Activated CD8-positive, alpha-beta memory T cell treated with anti-CD3 and anti-CD28 coated beads, Interleukin-2, amount 10 ng/mL, durations not matched to agents 7 days and 5 days (primary cell): ENCODE measurements around the gene CPZ. TPM values are rescaled to one million over a fixed set of nuclear protein-coding genes. Genes with fewer than 3 reads are reported as not detected.

ENCODE experiments used
- ATAC-seq: fragments of 150-1000 bp; cut with Tn5 transposase; one replicate; pipeline ENCODE4 v1.10.0; 2021; ENCODE audit warnings: moderate library complexity
- CTCF ChIA-PET: fragments of 350-600 bp; sonication (Branson Sonifier 250); formaldehyde crosslinking; loops from one replicate; lab custom pipeline; 2021; ENCODE audit warnings: antibody characterized with exemption; lab: Charles Lee
- DNase-seq: peaks from one replicate; pipeline ENCODE4 v3.0.0-alpha.2; 2020
- H3K27ac Mint-ChIP-seq: one replicate; pipeline ENCODE4 v1.8.0; 2021; ENCODE audit warnings: mild to moderate bottlenecking, mixed read lengths
- H3K27me3 Mint-ChIP-seq: one replicate; pipeline ENCODE4 v1.8.0; 2021; ENCODE audit warnings: mixed read lengths
- H3K36me3 Mint-ChIP-seq: one replicate; pipeline ENCODE4 v1.8.0; 2021; ENCODE audit warnings: mild to moderate bottlenecking, mixed read lengths
- H3K4me1 Mint-ChIP-seq: one replicate; pipeline ENCODE4 v1.8.0; 2021; ENCODE audit warnings: mixed read lengths
- H3K4me3 Mint-ChIP-seq: one replicate; pipeline ENCODE4 v1.8.0; 2021; ENCODE audit warnings: mild to moderate bottlenecking, moderate library complexity, mixed read lengths
- H3K9me3 Mint-ChIP-seq: one replicate; pipeline ENCODE4 v1.8.0; 2022; ENCODE audit warnings: low read depth, mixed read lengths
- total RNA-seq, 2 experiments: library from RNA; stranded (reverse); gene quantifications; one replicate each; pipeline ENCODE4 v1.2.3, GENCODE V29; 2021

CPZ gene
- total RNA-seq, 2 experiments from 2014 or later: not detected

DNA sequence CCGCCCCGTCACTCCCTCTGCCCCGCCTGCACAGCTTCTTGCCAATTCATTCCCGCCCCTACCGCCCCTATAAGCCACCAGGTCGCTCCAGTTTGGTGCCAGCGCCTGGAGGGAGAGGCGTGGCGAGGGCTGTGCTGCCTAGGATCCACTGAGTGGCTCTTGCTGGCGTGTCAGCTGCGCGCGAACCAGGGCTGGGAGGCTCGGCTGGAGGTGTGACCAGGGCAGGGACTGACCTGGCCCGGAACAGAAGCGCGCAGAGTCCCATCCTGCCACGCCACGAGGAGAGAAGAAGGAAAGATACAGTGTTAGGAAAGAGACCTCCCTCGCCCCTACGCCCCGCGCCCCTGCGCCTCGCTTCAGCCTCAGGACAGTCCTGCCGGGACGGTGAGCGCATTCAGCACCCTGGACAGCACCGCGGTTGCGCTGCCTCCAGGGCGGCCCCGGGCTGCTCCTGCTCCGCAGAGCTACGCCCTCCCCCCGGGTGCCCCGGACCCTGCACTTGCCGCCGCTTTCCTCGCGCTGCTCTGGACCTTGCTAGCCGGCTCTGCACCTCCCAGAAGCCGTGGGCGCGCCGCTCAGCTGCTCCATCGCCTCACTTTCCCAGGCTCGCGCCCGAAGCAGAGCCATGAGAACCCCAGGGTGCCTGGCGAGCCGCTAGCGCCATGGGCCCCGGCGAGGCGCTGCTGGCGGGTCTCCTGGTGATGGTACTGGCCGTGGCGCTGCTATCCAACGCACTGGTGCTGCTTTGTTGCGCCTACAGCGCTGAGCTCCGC is 12.1 kb upstream of the CPZ start, which contains the start of gene GPR78:
TSS of gene GPR78 (plus strand) at position 72 of the 773 bp plus-strand sequence. CDS start at position 663, 591 bp downstream.
- Mint-ChIP-seq H3K27ac (no peak within 1 kb of the TSS), H3K4me1 (no peaks in the 10 kb centered on the region), H3K4me3 (no peak within 1 kb of the TSS), H3K36me3 (no peaks in the 10 kb centered on the region), H3K9me3 (no peaks in the 10 kb centered on the region), H3K27me3 (peaks cover 2% of the 10 kb centered on the region)
- DNase-seq (peak; percentile 60), ATAC-seq (peak; percentile 77)
- CTCF ChIA-PET: no interaction called here

DNA sequence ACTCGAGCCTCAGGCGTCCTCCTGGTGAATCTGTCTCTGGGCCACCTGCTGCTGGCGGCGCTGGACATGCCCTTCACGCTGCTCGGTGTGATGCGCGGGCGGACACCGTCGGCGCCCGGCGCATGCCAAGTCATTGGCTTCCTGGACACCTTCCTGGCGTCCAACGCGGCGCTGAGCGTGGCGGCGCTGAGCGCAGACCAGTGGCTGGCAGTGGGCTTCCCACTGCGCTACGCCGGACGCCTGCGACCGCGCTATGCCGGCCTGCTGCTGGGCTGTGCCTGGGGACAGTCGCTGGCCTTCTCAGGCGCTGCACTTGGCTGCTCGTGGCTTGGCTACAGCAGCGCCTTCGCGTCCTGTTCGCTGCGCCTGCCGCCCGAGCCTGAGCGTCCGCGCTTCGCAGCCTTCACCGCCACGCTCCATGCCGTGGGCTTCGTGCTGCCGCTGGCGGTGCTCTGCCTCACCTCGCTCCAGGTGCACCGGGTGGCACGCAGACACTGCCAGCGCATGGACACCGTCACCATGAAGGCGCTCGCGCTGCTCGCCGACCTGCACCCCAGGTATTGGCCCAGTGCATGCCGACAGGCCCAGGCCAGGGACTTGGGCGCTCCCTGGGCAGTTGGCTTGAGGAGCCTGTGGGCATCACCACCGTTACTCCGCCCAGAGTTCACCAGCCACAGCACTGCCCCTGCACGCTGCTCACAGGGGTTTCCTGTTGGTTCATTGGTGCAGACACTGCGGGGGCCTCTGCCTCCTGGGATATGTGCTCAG is 11.3 kb upstream of the CPZ start:
- Mint-ChIP-seq H3K4me1 (no peaks in the 10 kb centered on the region), H3K27me3 (peaks cover 2% of the 10 kb centered on the region), H3K27ac (no peak overlapping the region), H3K36me3 (no peaks in the 10 kb centered on the region), H3K9me3 (no peaks in the 10 kb centered on the region), H3K4me3 (no peak overlapping the region)
- CTCF ChIA-PET: no interaction called here
- ATAC-seq: no peak
- no peak for DNase-seq

DNA sequence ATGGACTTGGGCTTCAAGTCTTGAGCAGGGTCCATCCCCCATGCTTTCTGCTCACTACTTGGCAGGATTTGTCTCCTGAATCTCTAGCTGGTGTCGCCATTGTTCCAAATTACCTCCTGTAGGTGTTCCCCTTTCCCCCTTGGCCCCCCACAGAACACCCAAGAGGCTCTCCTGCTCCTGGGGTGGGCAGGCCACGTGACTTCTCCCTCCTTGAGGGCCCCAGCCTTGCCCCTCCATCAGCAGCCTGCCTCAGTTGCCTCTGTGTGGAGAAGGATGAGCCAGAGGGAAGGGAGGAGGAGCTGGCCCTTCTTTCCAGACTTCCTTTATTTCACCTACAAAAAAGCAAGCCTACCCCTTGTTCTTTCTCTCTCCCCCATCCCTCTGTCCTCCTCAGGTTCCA is 10.5 kb upstream of the CPZ start:
- DNase-seq (no peak), ATAC-seq (no peak)
- H3K27ac Mint-ChIP-seq: no peak overlapping the region
- no peaks in the 10 kb centered on the region for H3K4me1 Mint-ChIP-seq
- no peak overlapping the region for H3K4me3 Mint-ChIP-seq
- peaks cover 2% of the 10 kb centered on the region for H3K27me3 Mint-ChIP-seq
- no peaks in the 10 kb centered on the region for H3K9me3 Mint-ChIP-seq
- CTCF ChIA-PET: no interaction called here
- H3K36me3 Mint-ChIP-seq: no peaks in the 10 kb centered on the region

DNA sequence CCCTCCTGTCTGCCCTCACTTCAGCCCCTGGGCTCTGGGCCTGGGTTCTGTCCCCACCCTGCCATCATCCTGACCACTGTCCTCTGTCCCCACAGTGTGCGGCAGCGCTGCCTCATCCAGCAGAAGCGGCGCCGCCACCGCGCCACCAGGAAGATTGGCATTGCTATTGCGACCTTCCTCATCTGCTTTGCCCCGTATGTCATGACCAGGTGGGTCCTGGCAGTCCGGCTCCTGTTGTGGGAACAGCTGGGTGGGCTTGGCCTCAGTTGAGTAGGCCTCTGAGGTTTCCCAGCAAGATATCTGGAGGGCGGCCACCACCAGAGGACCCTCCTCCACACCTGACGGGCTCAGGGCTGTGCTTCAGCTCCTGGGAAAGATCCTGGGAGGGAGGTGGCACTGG is 10.1 kb upstream of the CPZ start:
- Mint-ChIP-seq H3K36me3 (no peaks in the 10 kb centered on the region), H3K9me3 (no peaks in the 10 kb centered on the region), H3K4me3 (no peak overlapping the region), H3K27ac (no peak overlapping the region), H3K4me1 (no peaks in the 10 kb centered on the region), H3K27me3 (peaks cover 2% of the 10 kb centered on the region)
- DNase-seq (no peak), ATAC-seq (no peak)
- CTCF ChIA-PET: no interaction called here

DNA sequence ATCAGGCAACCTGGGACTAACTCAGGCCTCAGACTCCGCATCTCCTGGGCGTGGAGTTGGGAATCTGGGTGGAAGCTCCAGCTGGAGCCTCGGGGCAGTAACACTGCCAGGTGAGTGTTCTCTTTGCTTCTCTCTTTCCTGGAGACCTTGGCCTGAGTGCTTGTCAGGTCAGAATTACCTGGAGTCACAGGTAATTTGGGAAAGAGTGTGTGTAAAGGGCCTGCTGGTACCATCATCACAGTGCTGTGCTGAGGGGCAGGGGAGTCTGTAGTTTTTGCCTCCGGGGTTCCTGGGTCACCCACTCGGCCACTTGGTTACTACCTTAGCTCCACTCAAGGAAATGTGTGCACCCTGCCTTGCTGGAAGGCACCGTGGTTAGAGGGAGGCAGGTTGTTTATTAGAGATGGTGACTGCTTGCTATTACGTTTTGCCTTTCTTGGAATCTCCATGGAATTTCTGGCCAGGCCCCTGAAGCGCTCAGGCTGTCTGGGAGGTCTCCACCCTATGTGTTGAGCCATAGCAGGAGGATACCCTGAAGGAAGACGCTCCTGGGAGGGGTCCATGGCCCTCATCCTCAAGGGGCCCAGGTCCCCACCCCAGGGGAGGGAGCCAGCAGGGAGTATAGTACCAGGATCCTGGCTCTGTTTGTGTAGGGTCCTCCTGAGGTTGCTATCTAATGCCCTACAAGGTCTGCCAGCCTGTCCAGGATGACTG is 9.5 kb upstream of the CPZ start:
- Mint-ChIP-seq H3K27me3 (peaks cover 2% of the 10 kb centered on the region), H3K4me1 (no peaks in the 10 kb centered on the region), H3K9me3 (no peaks in the 10 kb centered on the region), H3K4me3 (no peak overlapping the region), H3K27ac (no peak overlapping the region), H3K36me3 (no peaks in the 10 kb centered on the region)
- no peak for DNase-seq
- CTCF ChIA-PET: no interaction called here
- ATAC-seq: no peak

DNA sequence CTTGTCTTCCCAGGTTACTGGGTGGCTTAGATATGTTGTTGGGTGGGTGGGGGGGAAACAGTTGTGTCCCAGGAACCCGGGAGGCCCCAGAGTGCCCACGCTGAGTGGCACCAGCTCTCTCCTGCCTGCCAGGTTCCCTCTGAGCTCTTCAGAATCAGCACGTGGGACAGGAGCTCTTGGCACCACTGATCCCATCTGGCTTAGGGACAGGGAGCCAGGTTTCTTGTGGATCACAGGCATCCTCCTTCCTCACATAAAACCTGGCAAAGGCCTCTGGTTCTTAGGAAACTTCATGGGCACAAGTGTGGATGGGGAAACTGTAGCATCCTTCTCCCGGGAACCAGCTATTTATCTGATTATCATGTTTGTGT is 8.9 kb upstream of the CPZ start:
- no peak for DNase-seq
- CTCF ChIA-PET: no interaction called here
- Mint-ChIP-seq H3K4me3 (no peak overlapping the region), H3K36me3 (no peaks in the 10 kb centered on the region), H3K27ac (no peak overlapping the region), H3K9me3 (no peaks in the 10 kb centered on the region), H3K4me1 (no peaks in the 10 kb centered on the region), H3K27me3 (peaks cover 2% of the 10 kb centered on the region)
- ATAC-seq: no peak

DNA sequence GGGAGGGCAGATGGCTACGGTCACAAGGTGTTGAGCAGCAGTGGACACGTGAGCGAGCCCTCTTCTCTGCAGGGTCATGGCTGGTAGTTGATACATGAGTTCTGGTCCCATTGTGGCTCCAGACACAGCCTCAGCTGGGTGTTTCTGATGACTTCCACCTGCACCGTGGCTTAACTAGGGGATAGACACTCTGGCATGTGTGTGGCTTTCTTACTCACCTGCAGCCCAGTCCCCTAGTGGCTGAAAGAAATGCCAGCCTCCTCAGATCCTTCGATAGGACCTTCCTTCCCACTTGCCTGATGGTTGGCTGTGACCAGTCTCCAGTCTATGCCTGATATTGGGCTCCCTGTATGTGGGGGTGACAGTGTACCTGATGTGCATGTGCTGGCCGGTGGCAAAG is 7.4 kb upstream of the CPZ start:
- ATAC-seq: no peak
- Mint-ChIP-seq H3K27ac (no peak overlapping the region), H3K9me3 (no peaks in the 10 kb centered on the region), H3K27me3 (no peaks in the 10 kb centered on the region), H3K4me1 (no peaks in the 10 kb centered on the region), H3K36me3 (no peaks in the 10 kb centered on the region), H3K4me3 (no peak overlapping the region)
- CTCF ChIA-PET: no interaction called here
- no peak for DNase-seq

DNA sequence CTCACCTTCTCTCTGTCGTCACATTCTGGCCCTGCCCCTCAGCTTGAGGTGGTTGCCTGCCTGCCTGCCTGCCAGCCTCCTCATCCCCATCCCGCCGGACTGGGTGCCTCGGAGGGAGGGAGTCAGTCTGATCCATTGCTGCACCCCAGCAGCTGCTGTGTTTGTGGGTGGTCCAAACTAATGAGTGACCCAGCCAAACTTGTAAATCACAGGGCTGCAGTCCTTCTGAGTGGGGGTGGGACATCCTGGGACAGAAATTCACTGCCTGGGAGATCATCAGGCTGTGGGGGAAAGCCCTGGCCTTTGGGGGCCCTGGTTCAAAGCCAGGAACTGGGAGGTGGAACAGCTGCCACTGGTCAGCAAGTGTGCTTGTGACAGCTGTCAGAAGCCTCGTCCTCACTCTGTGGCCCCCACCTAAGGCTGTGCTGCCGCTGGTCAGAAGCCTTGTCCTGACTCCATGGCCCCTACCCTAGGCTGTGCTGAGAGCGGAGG is 6.8 kb upstream of the CPZ start:
- Mint-ChIP-seq H3K27ac (no peak overlapping the region), H3K27me3 (no peaks in the 10 kb centered on the region), H3K9me3 (no peaks in the 10 kb centered on the region), H3K36me3 (no peaks in the 10 kb centered on the region), H3K4me1 (no peaks in the 10 kb centered on the region), H3K4me3 (no peak overlapping the region)
- no peak for ATAC-seq
- CTCF ChIA-PET: no interaction called here
- DNase-seq: no peak

DNA sequence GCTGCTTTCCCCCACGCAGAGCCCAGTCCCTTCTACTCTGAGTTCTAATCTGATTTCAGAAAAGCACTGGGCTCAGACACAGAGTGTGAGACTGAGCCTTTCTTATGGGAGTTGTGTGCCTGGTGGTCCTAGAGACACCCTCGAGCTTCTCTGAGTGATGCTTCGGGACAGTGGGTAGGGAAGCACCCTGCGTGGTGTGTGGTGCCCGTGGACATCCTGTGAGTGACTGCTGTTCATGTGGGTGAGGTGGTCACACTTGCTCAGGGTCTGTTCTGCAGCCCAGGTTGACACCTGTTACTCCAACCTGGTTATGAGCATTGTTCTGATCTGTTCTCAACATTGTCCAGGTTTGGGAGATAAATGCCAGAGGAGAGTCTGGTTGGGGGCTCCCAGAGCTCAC is 6.3 kb upstream of the CPZ start:
- Mint-ChIP-seq H3K9me3 (no peaks in the 10 kb centered on the region), H3K4me3 (no peak overlapping the region), H3K27me3 (peaks cover 2% of the 10 kb centered on the region), H3K27ac (no peak overlapping the region), H3K4me1 (no peaks in the 10 kb centered on the region), H3K36me3 (no peaks in the 10 kb centered on the region)
- ATAC-seq (no peak), DNase-seq (no peak)
- CTCF ChIA-PET: no interaction called here

DNA sequence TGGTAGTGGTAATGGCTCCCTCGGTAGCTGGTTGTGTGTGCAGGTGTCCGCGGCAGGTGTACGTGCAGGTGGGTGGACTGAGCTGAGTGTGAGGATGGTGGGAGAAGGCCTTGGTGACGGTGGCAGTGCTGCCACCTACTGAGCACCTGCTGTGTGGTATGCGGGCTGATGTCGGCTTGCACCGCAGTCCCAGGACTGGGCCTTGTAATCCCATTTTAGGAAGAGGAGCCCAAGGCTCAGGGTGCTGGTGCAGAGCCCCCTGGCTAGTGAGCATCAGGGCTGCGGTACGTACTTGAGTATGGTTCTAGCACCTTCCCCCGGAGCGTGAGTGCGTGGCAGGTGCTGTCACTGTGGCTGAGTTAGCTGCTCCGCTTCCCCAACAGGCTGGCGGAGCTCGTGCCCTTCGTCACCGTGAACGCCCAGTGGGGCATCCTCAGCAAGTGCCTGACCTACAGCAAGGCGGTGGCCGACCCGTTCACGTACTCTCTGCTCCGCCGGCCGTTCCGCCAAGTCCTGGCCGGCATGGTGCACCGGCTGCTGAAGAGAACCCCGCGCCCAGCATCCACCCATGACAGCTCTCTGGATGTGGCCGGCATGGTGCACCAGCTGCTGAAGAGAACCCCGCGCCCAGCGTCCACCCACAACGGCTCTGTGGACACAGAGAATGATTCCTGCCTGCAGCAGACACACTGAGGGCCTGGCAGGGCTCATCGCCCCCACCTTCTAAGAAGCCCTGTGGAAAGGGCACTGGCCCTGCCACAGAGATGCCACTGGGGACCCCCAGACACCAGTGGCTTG is 5.7 kb upstream of the CPZ start:
- CTCF ChIA-PET: no interaction called here
- Mint-ChIP-seq H3K4me1 (no peaks in the 10 kb centered on the region), H3K27me3 (peaks cover 8% of the 10 kb centered on the region), H3K4me3 (no peak overlapping the region), H3K27ac (no peak overlapping the region), H3K9me3 (no peaks in the 10 kb centered on the region), H3K36me3 (no peaks in the 10 kb centered on the region)
- ATAC-seq: no peak
- DNase-seq: no peak

DNA sequence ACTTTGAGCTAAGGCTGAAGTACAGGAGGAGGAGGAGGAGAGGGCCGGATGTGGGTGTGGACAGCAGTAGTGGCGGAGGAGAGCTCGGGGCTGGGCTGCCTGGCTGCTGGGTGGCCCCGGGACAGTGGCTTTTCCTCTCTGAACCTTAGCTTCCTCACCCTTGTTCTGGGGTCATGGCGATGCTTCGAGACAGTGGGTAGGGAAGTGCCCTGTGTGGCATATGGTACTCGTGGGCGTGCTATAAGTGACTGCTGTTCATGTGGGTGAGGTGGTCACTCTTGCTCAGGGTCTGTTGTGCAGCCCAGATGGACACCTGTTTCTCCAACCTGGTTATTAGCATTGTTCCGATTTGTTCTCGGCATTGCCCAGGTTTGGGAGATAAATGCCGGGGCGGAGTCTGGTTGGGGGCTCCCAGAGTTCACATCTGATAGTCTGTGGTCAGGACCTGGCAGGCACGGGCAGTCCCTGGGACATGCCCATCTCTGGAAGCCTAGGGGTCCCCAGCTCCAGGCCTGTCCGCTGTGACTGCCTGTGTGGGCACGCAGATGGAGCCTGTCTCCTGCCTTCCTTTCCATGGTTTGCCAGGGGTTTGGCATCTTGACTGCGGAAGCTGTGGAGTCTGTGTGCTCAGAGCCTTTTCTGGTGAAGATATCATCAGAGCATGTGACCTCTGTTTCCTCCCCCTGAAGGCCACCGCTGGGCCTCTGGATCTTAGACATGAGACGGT is 4.9 kb upstream of the CPZ start:
- Mint-ChIP-seq H3K27me3 (peaks cover 10% of the 10 kb centered on the region), H3K4me3 (no peak overlapping the region), H3K4me1 (no peaks in the 10 kb centered on the region), H3K36me3 (no peaks in the 10 kb centered on the region), H3K9me3 (no peaks in the 10 kb centered on the region), H3K27ac (no peak overlapping the region)
- no peak for ATAC-seq
- no peak for DNase-seq
- CTCF ChIA-PET: no interaction called here

DNA sequence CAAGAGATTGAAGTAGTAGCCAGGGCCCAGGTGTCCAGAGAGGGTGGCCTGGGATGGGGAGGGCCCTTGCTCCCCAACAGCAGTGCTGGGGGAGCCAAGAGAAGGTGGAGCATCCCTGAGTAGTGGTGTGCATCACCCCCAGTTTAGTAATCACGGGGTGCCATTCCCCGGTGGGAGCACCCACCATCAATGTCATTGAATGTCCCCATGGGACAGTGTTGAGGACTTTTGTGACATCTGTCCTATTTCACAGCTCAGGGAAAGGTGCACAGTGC is 4.4 kb upstream of the CPZ start:
- Mint-ChIP-seq H3K27ac (no peak overlapping the region), H3K9me3 (no peaks in the 10 kb centered on the region), H3K27me3 (peaks cover 13% of the 10 kb centered on the region), H3K4me1 (no peaks in the 10 kb centered on the region), H3K36me3 (no peaks in the 10 kb centered on the region), H3K4me3 (no peak overlapping the region)
- no peak for DNase-seq
- ATAC-seq: no peak
- CTCF ChIA-PET: no interaction called here

DNA sequence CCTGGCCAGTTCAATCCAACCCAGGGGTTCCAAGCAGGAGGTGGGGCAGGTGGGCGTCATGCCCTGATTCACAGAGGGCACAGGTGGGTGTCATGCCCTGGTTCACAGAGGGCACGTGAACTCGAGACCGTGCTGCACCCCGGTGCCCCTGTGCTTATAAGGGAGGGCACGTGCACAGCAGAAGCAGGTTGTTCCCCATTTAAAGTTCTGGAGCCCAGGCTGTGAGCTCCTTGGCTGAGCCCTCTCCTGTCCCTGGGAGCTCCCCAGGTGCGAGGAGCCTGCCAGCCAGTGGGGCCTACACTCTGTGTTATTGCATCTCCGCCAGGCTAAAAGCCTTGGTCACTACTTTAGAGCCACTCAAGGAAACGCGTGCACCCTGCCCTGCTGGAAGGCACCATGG is 3.2 kb upstream of the CPZ start:
- Mint-ChIP-seq H3K9me3 (no peaks in the 10 kb centered on the region), H3K4me3 (no peak overlapping the region), H3K27ac (no peak overlapping the region), H3K4me1 (no peaks in the 10 kb centered on the region), H3K27me3 (peaks cover 25% of the 10 kb centered on the region), H3K36me3 (no peaks in the 10 kb centered on the region)
- CTCF ChIA-PET: interaction anchor here (1.1 kb wide), 1 partner anchor 120 kb away, joined by 5 read pairs; no protein-coding TSS in a partner anchor
- ATAC-seq (no peak), DNase-seq (no peak)
